PC-9 (cell line): ENCODE data around the gene DAB1.

Experiments used
- EZH2 ChIP-seq: fragments of 200-600 bp; sonication (generic); IDR thresholded peaks from 2 replicates; pipeline ENCODE4 v1.8.0; 2017; ENCODE audit warnings: antibody characterized with exemption, low read depth
- TF ChIP-seq, protein P1 (sequence below): fragments of 200-600 bp; sonication (generic); conservative IDR thresholded peaks from 2 replicates; pipeline ENCODE4 v1.6.1; 2017; ENCODE audit warnings: mixed run types, antibody characterized with exemption, mild to moderate bottlenecking, moderate library complexity

DNA sequence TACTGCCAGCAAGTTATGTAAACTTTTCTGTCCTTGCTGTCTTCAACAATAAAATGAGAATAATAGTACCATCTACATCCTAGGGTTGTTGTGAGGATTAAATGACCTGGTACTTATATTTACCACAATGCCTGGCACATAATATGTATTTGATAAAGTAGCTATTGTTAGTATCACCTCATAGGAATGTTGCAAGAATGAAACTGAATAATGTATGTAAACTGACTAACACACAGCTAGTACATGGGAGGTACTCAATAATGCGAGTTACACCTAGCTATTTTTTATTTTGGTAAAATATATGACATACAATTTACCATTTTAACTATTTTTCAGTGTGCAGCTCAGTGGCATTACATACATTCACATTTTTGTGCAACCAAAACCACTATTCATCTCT is 289.1 kb downstream of the DAB1 start:
- TF ChIP-seq, protein P1, sequence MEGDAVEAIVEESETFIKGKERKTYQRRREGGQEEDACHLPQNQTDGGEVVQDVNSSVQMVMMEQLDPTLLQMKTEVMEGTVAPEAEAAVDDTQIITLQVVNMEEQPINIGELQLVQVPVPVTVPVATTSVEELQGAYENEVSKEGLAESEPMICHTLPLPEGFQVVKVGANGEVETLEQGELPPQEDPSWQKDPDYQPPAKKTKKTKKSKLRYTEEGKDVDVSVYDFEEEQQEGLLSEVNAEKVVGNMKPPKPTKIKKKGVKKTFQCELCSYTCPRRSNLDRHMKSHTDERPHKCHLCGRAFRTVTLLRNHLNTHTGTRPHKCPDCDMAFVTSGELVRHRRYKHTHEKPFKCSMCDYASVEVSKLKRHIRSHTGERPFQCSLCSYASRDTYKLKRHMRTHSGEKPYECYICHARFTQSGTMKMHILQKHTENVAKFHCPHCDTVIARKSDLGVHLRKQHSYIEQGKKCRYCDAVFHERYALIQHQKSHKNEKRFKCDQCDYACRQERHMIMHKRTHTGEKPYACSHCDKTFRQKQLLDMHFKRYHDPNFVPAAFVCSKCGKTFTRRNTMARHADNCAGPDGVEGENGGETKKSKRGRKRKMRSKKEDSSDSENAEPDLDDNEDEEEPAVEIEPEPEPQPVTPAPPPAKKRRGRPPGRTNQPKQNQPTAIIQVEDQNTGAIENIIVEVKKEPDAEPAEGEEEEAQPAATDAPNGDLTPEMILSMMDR: no peak
- no peak for TF ChIP-seq EZH2
